ENCODE measurements around the gene C3orf52.
"Not testable (repeated sequence)": the region's sequence is repeated elsewhere in the genome, so short reads cannot be mapped to it uniquely, and the experiment has no call there.

C3orf52 gene

GRCh38 chr3:112086076-112086854 is at the start of gene C3orf52:
TSS of gene C3orf52 (plus strand) at chr3:112086389. CDS start at chr3:112086408, 19 bp downstream.
- peak; percentile 82 for DNase-seq

- DNase-seq, result not testable (repeated sequence)
Measured at GRCh38 chr3:112037194-112037593, 49.0 kb upstream of the C3orf52 start.

GRCh38 chr3:112038863-112039262 is 47.3 kb upstream of the C3orf52 start:
- DNase-seq, result no peak

GRCh38 chr3:112041321-112041720 is 44.9 kb upstream of the C3orf52 start:
- no peak for DNase-seq

GRCh38 chr3:112042842-112043280 is 43.3 kb upstream of the C3orf52 start:
- no peak for DNase-seq

- peak; percentile 55 for DNase-seq
Measured at GRCh38 chr3:112043621-112044201, 42.5 kb upstream of the C3orf52 start.

- DNase-seq, result no peak
Measured at GRCh38 chr3:112046599-112046998, 39.6 kb upstream of the C3orf52 start.

GRCh38 chr3:112047264-112047663 is 38.9 kb upstream of the C3orf52 start:
- no peak for DNase-seq

GRCh38 chr3:112048911-112049310 is 37.3 kb upstream of the C3orf52 start:
- DNase-seq, result no peak

GRCh38 chr3:112053229-112053628 is 33.0 kb upstream of the C3orf52 start:
- no peak for DNase-seq

- DNase-seq, result peak; percentile 52
Measured at GRCh38 chr3:112056451-112056929, 29.7 kb upstream of the C3orf52 start.

GRCh38 chr3:112059497-112059896 is 26.7 kb upstream of the C3orf52 start:
- DNase-seq, result no peak

GRCh38 chr3:112061152-112061551 is 25.0 kb upstream of the C3orf52 start:
- DNase-seq, result no peak

GRCh38 chr3:112072387-112073060 is 13.7 kb upstream of the C3orf52 start:
- peak; percentile 68 for DNase-seq

- no peak for DNase-seq
Measured at GRCh38 chr3:112074006-112074405, 12.2 kb upstream of the C3orf52 start.

- no peak for DNase-seq
Measured at GRCh38 chr3:112074616-112075497, 11.3 kb upstream of the C3orf52 start.

GRCh38 chr3:112078125-112079083 is 7.8 kb upstream of the C3orf52 start:
- no peak for DNase-seq

GRCh38 chr3:112083239-112083638 is 3.0 kb upstream of the C3orf52 start:
- no peak for DNase-seq

GRCh38 chr3:112084980-112085705 is 1.0 kb upstream of the C3orf52 start:
- no peak for DNase-seq

GRCh38 chr3:112085735-112086075 is 484 bp upstream of the C3orf52 start:
- DNase-seq, result no peak

Measured in activated CD8-positive, alpha-beta memory T cell treated with anti-CD3 and anti-CD28 coated beads, Interleukin-2, amount 50 U/mL, for 48 hours (primary cell).